Measurements from ENCODE around the gene ASB1. TPM values are rescaled to one million over a fixed set of nuclear protein-coding genes. Genes with fewer than 3 reads are reported as not detected.

The ASB1 gene
- total RNA-seq, 1 donor from 2014 or later: 21.2 TPM

DNA sequence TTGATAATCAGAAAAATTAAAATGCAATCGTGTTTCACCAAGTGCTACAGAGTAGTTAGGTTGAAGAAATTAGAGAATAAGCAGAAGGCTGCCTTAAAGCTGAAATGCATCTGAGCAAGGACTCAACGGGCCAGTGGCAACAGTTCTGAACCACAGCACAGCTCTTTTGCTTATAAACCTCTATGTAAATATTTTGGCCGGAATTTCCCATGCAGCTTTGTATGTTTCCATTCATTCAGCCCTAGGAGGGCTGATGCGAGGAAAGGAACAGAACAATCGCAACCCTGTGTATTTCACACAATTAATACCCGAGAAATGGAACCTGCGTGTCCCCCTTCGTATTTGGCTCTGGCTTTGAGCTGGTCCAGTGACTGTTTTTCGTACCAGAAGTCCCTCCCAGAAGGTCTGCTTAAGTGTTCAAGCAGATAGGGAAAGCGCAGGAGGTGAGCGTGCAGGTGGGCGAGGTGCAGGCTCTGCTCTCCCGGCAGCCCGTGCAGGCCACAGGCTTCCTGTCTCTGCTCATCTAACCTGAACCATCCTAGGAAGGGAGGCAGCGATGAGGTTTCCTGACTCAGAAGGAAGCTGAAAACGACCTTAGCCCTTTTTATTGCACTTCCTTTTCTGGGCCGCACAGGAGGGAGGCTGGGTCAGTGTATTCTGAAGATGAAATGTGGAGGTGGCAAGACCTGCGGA, 67.3 kb downstream of the ASB1 start:
- DNase-seq (ENCODE audit: low read depth, low spot score): no peak

DNA sequence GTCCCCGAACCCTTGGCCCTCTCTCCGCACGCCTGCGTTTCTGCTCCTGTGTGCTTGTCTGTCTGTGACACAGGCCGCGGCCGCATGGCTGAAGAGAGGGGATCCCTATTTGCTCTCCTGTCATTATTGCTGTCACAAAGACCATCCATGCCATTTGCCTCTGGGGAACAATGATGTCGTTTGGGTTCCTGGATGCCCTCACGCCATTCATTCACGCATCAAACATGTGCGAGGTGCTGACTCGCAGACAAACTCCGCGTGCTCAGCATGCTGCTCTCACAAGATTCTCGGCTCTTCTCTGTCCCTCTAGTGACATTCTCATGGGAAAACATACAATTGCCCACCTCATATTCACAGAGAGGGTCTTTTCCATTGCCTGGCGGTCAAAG, 67.8 kb downstream of the ASB1 start:
- DNase-seq (ENCODE audit: low read depth, low spot score): no peak

DNA sequence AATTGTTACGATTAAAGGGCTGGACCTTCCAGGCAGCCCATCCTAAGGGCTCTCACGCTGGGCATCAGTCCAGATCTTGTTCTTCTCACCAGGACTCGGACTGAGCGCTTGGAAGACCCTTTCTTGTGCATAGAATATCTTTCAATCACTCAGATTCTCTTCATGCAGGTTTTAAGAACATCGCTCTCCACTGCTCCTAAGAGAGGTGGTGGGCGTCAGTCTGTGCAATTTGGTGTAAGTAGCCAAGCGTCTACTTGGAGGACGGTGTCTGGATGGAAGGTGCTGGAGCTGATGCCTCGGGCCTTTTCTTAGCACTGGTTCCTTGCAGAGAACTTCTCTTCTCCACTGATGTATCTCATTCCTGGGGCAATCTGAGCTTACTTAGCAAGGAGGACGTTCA, 68.7 kb downstream of the ASB1 start:
- no peak for DNase-seq (ENCODE audit: low read depth, low spot score)

DNA sequence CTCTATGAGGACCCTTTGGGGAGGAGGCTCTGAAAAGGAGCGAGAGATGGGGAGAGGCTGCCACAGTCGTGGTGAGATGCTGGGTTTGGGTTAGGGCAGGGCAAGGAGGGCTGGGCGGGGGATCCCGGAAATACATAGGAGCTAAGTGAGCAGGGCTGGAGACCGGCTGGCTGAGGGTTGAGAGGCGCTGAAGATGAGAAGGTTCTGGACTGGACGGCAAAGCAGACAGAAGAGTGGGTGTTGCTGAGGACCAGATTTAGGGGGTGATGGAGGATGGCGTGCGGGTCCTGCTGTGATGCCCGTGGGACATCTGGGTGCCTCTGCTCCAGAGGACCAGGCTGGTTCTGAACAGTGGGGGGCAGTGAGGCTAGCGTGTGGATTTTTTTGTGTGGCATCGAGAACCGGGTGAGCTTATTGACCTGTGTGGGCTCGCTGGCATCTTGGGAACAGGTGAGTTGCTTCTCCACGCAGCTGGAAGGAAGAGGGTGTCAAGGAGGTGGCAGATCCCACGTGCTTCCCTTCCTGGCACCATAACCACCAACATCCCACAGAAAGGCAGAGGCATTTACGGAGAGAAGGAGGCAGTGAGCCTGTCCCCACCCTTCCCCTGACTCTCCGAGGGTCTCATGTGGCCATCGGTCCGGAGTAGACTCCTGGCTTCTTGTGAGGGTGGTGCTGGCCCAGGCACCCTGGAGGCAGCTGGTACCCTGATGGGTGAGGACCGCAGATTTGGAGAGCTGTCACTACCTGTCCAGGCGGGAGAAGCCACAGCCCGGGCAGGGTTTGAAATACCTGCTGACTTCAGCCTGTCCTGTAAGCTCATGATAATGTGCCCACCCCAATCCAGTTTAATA, 70.3 kb downstream of the ASB1 start:
- DNase-seq (ENCODE audit: low read depth, low spot score): no peak

DNA sequence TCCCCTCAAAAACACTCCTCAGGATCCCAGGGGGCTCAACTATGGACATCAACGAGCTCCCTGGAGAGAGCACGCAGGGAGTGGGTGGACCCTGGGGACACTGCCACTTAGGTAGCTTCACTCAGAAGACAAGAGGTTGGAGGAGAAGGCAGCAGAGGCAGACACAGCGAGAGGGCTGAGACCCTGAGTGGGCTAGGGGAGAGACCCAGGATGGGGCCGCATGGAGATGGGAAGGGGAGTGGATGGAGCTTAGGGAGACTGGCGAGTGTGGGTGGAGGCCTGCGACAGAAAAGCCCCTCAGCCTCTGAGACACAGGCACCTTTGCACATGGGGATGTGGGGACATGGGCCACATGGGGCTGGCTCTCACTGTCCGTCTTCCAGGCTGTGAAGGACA, 70.9 kb downstream of the ASB1 start:
- no peak for DNase-seq (ENCODE audit: low read depth, low spot score)

DNA sequence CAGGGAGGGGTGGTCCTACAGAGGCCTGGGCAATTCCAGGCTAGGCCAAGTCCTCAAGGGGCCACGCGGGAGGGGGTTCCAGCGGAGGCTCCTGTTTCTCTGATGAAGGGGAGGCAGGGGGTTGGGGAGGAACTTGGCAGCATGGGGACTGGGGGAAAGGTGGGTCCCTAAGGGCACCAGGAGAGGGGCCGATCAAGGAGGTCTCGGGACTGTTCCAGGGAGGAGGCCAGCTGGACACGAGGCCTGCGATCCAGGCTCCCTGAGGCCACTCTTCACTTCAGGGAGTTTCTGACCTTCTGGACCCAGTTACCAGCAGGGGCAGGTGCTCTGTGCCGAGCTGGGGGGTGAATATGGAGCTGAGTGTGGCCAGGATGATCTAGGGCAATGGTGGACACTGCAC, 71.5 kb downstream of the ASB1 start:
- no peak for DNase-seq (ENCODE audit: low read depth, low spot score)

DNA sequence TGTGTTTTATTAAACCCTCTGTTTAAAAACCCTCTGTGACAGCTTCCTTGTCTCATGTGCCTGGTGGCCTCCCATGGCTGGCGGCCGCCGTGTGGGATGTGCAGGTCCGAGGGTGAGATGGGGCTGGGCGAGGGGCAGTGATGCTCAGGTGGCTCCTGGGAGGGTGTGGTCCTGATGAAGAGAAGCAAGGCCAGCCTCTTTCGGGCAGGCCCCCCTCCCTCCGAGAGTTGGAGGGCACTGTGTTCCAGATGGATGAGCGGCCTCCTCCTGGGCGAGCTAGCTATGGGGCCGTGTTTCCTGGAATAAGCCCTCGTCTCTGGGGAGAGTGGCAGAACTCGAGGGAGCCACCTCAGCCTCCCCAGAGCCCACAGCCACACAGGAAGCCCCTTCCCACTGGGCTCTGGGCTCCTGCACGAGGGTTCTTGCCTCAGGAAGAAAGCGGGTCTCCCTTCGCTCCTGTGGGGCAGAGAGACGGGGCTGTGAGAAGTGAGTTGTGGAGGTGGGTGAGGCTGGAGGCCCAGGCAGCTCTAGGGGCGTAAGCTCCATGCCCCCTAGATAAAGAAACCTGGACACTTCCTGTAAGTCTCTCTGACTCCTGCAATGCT, 72.1 kb downstream of the ASB1 start:
- no peak for DNase-seq (ENCODE audit: low read depth, low spot score)

DNA sequence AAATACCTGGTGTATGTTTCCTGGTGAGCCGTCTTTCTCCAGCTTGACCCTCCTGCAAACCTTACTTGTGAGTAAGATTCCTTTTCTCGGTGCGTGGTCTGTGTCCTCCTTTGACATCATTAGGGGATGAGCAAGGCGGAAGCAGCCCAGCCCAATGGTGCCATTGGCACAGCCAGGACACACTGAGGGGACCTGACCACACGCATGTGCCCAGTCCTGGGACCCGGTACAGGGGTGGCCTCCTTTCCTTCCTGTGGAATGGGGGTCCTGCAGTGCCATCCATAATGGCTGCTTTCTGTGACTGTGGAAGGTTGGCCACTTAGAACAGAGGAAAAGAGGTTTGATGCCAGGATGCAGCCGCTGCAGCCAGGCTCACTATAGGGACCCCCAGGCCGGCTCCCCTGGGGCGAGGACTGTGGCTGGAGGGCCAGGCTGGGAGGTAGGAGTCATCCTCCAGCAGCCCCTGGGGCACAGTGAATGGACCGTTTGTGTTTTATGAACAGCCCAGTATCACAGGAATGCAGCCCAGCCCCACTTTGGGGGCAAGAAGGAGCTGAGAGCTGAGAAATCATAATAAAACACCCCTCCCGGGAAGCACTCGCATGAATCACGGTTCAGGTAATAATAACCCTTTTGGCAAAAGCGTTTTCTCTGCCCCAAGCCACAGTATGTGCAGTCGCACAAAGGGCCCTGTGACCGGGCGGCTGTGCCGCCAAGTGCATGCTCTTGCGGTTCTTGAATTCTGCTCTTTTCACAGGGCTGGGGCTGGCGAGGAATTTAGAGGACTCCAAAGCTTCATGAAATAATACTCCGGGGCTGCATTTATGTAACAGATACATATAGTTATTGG, 73.2 kb downstream of the ASB1 start:
- no peak for DNase-seq (ENCODE audit: low read depth, low spot score)

DNA sequence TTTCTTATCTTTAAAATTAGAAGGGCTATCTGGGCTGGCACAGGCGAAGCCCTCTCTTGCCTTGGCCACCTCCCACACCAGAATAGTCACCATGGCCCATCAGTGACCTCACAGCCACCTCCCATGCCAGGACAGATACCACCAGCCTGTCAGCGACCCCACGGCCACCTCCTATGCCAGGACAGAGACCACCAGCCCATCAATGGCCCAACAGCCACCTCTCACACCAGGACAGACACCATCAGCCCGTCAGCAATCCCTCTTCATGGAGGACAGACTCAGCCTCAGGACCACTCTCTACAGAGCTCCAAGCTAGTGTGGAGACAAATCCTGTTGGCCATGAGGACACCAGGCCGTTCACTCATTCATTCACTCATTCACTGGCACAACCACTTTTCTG, 74.6 kb downstream of the ASB1 start:
- DNase-seq (ENCODE audit: low read depth, low spot score): no peak

Other genes starting within 250 kb of the ASB1 start
- 19.1 and 26.7 TPM in 2 replicates for gene ILKAP, start 223.2 kb upstream of the ASB1 start, total RNA-seq
- 3.2 and 6.6 TPM in 2 replicates for gene HES6, start 186.9 kb upstream of the ASB1 start, total RNA-seq
- 2.2 and 2.4 TPM in 2 replicates for gene PER2, start 138.3 kb upstream of the ASB1 start, total RNA-seq
- 10.3 and 10.8 TPM in 2 replicates for gene TRAF3IP1, start 106.4 kb upstream of the ASB1 start, total RNA-seq